IPS-18c (cell line): ENCODE measurements around the gene MCUB.
A peak's percentile ranks its signal among the peaks of the same experiment; 100 is the strongest.
"Not testable (repeated sequence)": the region's sequence is repeated elsewhere in the genome, so short reads cannot be mapped to it uniquely, and the experiment has no call there.

ENCODE experiments used
- H3K4me3 ChIP-seq: 2 replicates; pipeline ENCODE4 v1.7.0; 2013; ENCODE audit warnings: low read depth, mild to moderate bottlenecking, low read length, moderate library complexity; ENCODE audit not compliant: insufficient read depth
- H3K9me3 ChIP-seq: one replicate; pipeline ENCODE4 v1.6.1; 2013; ENCODE audit warnings: mild to moderate bottlenecking, low read length, moderate library complexity; ENCODE audit not compliant: control insufficient read depth, insufficient read depth

Gene MCUB, protein sequence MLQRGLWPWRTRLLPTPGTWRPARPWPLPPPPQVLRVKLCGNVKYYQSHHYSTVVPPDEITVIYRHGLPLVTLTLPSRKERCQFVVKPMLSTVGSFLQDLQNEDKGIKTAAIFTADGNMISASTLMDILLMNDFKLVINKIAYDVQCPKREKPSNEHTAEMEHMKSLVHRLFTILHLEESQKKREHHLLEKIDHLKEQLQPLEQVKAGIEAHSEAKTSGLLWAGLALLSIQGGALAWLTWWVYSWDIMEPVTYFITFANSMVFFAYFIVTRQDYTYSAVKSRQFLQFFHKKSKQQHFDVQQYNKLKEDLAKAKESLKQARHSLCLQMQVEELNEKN

DNA sequence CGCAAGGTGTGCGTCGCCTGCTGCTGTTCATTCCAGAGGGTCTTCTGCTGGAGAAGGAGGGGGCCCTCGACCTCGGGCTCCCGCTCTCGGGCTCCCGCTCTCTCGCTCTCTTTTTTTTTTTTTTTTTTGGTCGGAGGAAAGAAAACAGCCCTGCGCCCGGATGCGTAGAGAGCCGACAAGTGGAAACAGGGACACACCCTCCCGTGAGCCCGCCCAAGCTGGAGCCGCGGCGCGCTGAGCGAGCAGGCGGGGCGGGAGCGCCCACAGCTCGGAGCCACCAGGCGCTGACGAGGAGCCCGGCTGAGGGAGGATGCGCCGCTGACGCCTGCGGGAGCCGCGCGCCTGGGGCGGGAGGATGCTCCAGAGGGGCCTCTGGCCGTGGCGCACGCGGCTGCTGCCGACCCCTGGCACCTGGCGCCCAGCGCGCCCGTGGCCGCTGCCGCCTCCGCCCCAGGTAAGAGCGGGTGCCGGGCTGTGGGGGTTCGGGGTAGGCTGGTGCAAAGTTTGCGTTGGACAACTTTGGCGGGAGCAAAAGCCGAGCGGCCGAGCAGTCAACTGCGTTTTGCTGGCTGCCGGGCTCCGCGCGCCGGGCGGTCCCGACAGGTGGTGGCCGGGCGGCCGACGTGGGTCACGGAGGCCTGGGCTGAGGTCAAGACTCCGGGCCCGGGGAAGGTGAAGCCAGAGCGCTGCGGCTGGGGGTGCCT lies at the start of gene MCUB:
Gene MCUB (plus strand): TSS at position 264 of the 704 bp plus-strand sequence. CDS start 92 bp downstream, at position 356.
- Histone ChIP-seq H3K4me3 (peak within 1 kb of the TSS; percentile 74), H3K9me3 (no peaks in the 10 kb centered on the region)

DNA sequence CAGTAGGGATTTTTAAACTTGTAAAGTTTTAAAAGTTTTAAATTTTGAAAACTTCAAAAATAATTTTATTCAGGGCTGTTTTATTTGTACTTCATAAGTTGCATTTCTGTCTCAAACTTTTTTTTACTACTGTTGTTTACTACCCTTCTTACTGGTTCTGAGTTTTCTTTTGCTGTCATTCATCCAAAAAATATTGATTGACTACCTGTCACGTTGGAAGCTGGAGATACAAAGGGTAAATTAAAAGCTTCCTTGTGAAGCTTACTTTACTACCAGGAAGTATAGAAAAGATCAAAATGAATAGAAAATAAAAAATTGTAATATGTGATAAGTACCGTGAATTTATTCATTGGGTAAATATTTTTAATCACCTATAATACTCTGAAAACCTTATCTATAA lies 49.4 kb upstream of the MCUB start:
- H3K4me3 ChIP-seq, result no peak overlapping the region
- no peaks in the 10 kb centered on the region for H3K9me3 ChIP-seq

DNA sequence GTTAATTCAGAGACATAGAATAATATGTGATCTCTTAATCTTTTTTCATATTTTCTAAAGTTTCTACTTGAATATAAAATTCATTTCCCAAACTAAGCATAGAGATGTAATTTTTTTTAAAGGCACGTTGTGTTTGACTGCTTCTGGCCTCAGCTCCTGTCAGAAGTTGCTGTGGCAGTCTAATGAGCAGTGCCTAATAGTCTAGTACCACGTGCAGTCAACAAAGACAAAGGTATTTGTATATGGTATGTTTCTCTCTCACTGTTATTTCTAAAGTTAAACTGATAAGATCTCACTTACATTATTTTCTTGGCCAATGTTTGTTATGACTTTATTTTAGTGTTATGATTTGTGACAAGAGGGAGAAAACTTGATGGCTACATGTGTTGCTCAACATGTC lies 48.6 kb upstream of the MCUB start:
- no peaks in the 10 kb centered on the region for H3K9me3 ChIP-seq
- no peak overlapping the region for H3K4me3 ChIP-seq

DNA sequence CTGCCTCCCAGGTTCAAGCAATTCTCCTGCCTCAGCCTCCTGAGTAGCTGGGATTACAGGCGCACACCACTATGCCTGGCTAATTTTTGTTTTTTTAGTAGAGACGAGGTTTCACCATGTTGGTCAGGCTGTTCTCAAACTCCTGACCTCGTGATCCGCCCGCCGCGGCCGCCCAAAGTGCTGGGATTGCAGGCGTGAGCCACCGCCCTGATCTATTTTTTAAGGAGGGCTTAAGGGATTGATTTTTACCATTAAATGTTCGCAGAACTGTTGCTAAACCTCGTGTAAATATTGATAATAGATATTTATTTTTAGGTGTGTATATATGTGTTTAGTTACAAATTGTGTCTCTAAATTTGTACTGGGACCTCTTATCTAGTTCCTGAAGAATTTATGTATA lies 46.7 kb upstream of the MCUB start:
- H3K4me3 ChIP-seq, H3K9me3 ChIP-seq: not testable (repeated sequence)

DNA sequence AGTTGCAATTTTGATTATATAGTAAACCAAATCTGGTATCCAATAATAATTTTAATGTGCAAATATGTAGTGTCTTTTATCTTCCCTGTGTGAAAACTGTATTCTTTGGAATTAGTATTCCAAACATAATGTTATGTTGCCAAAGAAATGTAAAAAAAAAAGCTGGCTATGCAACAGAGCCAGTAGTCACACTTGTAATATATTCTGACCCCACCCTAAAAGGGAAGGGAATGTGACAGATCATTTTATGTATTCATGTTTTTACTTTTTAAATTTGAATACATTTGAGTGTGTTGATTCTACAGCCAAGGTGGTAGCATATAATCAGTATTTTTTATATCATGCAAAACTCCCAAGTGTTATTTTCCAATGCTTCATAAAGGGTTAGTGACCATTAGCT lies 27.9 kb upstream of the MCUB start:
- no peak overlapping the region for H3K4me3 ChIP-seq

DNA sequence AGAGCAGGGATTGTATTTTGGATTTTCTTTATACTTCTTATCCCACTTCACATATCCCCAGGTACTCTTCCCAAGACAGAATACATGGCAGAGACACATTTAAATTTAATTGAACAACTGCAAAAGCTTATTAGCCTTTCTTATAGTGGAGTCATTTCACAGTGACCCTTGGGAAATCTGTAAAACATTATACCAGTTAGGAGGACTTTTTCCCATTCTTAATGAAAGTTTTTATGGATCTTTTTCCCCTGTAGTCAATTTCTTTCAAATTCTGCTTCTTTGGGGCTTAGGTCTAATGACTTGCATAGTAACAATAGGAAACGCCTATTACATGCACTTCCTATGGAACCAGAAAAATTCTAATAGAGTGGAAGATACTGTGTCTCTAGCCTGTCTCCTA lies 14.6 kb upstream of the MCUB start:
- no peak overlapping the region for H3K4me3 ChIP-seq
- no peaks in the 10 kb centered on the region for H3K9me3 ChIP-seq

More for the DNA sequence above, 27.9 kb upstream of the MCUB start:
- H3K9me3 ChIP-seq, result no peaks in the 10 kb centered on the region

DNA sequence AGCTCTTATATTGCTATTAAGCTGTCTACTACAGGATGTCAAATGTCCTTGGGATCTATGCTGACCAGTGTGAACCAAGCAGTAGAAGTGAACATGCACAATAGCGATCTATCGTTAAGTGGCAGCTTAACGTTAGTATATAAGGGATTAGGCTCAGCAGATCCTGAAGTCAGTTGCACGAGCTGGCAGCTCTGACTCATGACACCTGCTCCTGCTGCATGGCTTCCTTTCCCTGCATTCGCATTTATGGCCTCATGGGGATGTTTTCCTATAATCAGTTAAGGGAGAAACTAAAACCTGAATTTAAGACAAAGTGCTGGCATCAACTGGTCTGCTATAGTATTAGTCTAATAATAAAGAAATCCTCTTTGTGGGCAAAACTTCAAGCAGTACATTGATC lies 12.7 kb upstream of the MCUB start:
- Histone ChIP-seq H3K4me3 (no peak overlapping the region), H3K9me3 (no peaks in the 10 kb centered on the region)

DNA sequence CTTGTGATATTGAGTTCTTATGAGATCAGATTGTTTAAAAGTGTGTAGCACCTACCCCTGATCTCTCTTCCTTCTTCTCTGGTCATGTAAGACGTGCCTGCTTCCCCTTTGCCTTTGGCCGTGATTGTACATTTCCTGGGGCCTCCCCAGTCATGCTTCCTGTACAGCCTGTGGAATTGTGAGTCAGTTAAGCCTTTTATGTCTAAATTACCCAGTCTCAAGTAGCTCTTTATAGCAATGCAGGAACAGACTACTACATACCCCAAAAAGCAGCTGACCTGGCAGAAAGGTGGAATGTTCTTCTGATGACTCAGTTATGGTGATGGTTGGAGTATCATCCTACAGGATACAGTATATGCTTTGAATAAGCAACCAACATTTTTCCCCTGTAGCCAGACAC lies 11.4 kb upstream of the MCUB start:
- Histone ChIP-seq H3K4me3 (no peak overlapping the region), H3K9me3 (no peaks in the 10 kb centered on the region)

DNA sequence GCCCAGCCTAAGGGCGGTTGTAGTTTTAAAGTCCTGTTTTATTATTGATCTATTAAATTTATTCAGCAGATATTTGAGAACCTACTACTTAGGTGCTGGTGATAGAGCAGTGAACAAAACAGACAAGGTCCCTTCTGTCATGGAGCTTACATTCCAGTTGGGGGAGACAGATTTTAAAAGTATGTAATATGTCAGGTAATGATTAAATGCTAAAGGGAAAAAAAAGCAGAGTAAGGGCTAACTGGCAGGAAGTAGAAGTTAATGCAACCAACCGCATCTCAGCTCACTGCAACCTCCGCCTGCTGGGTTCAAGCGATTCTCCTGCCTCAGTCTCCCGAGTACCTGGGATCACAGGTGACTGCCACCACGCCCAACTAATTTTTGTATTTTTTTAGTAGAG lies 7.8 kb upstream of the MCUB start:
- Histone ChIP-seq H3K4me3 (no peak overlapping the region), H3K9me3 (peaks cover 2% of the 10 kb centered on the region)

DNA sequence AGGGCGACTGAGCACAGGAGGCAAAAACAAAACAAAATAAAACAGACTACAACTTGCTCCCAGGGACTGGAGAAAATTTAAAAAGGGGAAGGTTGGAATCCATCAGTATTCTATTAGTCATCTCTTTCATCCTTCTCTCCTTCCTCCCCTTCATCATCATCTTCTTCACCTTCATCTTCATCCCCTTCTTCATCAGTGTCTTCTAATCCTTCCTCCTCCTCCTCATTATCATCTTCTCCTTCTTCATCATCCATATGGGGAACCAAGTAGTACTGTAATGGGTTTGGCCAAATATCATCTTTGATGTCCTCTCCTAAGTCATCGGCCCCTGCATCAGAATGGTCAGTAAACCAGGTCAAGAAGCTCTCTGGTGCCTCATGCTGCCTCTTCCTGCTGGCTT lies 6.9 kb upstream of the MCUB start:
- Histone ChIP-seq H3K9me3 (peaks cover 2% of the 10 kb centered on the region), H3K4me3 (no peak overlapping the region)

DNA sequence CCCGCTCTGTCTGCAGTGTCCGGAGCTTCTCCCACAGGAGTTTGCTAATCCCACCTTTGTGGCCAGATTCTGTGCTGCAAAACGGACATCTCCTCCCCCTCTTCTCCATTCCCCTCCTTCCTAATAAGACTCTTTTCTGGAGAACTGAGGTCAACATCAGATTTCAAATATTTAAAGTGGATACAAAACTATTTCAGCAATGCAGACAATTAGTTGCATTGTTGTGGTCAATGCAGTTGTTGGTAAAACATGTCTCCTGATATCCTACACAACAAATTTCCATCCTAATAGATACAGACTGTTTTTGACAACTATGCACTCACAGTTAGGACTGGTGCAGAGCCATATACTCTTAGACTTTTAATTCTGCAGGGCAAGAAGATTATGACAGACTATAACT lies 5.1 kb upstream of the MCUB start:
- H3K9me3 ChIP-seq, result peaks cover 2% of the 10 kb centered on the region
- H3K4me3 ChIP-seq, result no peak overlapping the region

DNA sequence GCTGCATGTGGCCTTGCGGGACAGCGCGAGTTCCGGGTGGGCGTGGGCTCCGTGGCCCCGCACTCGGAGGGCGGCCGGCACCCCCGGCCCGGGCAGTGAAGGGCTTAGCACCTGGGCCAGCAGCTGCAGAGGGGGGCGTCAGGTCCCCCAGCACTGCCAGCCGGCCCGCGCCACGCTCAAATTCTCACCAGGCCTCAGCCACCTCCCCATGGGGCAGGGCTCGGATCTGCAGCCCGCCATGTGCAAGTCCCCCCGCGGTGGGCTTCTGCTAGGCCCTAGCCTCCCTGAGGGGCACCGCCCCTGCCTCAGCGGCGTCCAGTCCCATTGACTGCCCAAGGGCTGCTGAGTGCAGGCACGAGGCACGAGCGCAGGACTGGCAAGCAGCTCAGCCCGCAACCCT lies 2.6 kb upstream of the MCUB start:
- peaks cover 2% of the 10 kb centered on the region for H3K9me3 ChIP-seq
- no peak overlapping the region for H3K4me3 ChIP-seq

DNA sequence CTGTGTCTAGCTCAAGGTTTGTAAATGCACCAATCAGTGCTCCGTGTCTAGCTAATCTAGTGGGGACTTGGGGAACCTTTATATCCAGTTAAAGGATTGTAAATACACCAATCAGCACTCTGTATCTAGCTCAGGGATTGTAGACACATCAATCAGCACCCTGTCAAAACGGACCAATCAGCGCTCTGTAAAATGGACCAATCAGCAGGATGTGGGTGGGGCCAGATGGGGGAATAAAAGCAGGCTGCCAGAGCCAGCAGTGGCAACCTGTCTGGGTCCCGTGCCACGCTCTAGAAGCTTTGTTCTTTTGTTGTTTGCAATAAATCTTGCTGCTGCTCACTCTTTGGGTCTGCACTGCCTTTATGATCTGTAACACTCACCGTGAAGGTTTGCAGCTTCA lies 2.0 kb upstream of the MCUB start:
- H3K9me3 ChIP-seq, H3K4me3 ChIP-seq: not testable (repeated sequence)

DNA sequence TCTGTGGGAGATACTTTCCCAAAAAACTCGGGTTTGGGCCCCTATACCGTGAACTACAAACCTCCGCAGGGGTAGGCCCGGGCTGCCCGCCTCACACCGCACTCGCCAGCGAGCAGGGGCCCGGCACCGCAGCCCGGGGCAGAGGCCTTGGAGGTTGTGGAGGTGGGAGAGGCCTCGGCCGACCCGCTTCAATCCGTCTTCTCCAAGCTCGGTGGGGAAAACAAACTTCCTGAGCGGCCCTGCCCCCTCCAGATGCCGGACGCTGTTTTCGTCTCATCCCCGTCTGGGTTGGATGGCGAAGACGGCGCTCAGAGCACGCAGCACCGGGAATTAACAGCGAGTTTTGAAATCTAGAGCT lies 442 bp upstream of the MCUB start:
- H3K9me3 ChIP-seq, result no peaks in the 10 kb centered on the region
- H3K4me3 ChIP-seq, result peak overlapping the region; percentile 74

DNA sequence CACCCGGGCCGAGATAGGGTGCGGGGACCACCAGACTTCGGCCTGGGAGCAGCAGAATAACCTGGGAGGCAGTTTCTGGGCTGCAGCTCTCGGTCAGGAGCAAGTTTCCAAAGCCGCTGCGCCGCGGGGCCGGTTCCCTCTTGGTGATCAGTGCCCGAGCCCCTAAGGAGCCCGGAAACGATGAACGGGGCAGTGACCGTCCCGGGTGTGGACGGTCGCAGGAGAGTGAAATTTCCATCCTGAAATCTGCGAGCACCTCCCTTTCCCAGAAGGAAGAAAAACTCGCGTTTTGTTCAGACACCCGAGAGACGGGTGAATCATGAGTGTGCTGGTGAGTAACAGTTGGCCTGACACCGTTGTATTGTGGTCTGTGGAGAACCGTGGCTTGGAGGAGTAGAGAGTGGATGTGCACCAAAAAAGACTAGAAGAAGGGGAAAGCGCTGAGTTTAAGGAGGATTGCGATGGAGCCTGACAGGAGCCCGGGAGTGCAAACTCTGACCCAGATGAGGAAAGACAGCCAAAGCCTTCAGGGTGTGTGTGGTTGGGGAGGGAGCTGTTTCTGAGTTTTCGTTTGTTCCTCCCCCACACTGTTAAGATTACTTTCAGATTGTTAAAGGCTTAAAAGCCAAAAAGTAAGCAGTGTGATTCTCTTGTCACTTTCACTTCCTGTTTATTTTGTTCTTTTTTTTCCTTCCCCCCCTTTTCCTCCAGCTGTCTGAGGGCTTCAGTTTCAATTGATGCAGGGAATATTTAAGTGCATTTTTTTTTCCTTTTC lies 828 bp downstream of the MCUB start:
- H3K9me3 ChIP-seq, result no peaks in the 10 kb centered on the region
- H3K4me3 ChIP-seq, result peak overlapping the region; percentile 74

DNA sequence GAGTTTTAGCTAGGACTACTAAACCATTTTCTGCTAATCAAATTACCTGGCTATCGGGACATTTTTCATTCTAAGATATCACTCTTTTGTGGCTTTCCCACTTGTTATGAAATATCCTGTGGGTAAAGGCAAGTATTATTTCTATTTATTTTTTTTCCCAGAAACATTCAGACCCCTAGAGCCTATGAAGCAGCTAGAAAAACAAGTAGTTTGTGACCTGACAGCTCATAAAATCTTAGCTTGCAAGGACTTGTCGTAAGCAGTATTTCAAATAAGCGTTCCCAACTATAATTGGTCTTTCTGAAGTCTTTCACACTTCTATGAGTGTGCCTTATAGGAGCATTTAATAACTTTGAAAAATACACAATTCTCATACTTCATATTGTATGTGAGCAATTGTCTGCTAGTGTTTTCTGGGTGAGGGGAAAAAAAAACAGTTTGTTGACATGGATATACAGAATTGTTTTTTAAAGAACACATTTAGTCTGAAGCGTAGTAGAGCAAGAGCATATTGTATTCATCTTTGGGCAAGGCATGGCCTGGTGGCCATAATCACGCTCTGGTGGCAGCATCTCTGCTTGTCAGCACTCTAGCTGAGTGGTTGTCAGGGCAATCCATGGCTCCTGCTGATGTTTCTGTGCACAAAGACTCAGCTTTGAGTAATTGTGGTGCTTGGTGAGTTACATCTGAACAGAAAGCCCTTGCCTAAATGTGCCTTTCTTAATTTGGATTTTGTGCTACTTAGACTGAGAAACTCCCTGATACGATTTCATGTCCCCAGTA lies 2.6 kb downstream of the MCUB start:
- no peaks in the 10 kb centered on the region for H3K9me3 ChIP-seq
- H3K4me3 ChIP-seq, result no peak overlapping the region

DNA sequence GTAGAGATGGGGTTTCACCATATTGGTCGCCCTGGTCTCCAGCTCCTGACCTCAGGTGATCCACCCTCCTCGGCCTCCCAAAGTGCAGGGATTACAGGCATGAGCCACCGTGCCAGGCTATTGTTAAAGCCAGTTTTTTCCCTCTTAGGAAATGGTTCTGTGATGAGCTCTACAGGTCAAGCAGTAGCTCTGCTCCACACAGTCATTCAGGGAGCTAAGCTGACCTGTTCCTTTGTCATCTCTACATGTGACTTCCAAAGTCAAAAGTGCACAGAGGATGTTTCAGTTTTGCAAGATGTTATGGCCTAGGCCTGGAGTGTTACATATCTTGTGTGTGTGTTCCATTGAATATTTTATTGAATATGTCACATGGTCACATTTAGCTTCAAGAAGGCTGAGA lies 11.4 kb downstream of the MCUB start:
- no peaks in the 10 kb centered on the region for H3K9me3 ChIP-seq

More for the DNA sequence above, 11.4 kb downstream of the MCUB start:
- no peak overlapping the region for H3K4me3 ChIP-seq
